GM12801 (cell line): Measurements from ENCODE around the gene SESN3.

Experiments
- TF ChIP-seq, protein P1 (sequence below): IDR thresholded peaks from one replicate; pipeline ENCODE4 v1.5.1; 2011; ENCODE audit warnings: control low read depth; ENCODE audit not compliant: insufficient read length; ENCODE audit errors: extremely low read depth

The SESN3 gene

DNA sequence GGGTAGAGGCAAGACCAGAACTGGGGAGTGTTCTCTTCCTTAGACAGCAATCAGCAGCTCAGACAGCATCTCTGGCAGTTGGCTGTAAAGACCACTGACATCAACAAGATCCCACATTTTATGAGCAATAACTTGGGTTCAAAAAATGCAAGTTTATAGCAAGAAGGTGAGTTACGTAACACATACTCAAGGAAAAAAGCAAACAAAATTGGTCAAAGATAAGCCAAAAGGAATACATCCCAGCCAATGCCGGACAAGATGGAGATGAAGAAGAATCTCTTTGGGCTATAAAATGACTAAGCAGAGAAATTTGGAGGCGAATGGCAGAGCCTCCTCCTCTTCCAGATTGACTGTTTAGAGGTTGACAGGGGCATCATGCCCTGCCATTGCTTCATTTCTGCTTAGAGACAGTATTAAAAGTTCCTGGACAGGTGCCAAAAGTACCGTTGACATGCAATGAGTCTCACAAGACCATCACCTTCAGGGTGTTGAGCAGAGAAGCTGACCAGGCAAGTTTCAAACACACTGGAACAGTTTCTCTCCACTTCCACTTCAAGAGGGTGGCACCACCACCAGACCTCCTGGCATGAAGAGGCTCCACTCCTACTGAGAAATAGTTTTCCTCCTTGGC is 85.5 kb downstream of the SESN3 start:
- TF ChIP-seq, protein P1, sequence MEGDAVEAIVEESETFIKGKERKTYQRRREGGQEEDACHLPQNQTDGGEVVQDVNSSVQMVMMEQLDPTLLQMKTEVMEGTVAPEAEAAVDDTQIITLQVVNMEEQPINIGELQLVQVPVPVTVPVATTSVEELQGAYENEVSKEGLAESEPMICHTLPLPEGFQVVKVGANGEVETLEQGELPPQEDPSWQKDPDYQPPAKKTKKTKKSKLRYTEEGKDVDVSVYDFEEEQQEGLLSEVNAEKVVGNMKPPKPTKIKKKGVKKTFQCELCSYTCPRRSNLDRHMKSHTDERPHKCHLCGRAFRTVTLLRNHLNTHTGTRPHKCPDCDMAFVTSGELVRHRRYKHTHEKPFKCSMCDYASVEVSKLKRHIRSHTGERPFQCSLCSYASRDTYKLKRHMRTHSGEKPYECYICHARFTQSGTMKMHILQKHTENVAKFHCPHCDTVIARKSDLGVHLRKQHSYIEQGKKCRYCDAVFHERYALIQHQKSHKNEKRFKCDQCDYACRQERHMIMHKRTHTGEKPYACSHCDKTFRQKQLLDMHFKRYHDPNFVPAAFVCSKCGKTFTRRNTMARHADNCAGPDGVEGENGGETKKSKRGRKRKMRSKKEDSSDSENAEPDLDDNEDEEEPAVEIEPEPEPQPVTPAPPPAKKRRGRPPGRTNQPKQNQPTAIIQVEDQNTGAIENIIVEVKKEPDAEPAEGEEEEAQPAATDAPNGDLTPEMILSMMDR = no peak

DNA sequence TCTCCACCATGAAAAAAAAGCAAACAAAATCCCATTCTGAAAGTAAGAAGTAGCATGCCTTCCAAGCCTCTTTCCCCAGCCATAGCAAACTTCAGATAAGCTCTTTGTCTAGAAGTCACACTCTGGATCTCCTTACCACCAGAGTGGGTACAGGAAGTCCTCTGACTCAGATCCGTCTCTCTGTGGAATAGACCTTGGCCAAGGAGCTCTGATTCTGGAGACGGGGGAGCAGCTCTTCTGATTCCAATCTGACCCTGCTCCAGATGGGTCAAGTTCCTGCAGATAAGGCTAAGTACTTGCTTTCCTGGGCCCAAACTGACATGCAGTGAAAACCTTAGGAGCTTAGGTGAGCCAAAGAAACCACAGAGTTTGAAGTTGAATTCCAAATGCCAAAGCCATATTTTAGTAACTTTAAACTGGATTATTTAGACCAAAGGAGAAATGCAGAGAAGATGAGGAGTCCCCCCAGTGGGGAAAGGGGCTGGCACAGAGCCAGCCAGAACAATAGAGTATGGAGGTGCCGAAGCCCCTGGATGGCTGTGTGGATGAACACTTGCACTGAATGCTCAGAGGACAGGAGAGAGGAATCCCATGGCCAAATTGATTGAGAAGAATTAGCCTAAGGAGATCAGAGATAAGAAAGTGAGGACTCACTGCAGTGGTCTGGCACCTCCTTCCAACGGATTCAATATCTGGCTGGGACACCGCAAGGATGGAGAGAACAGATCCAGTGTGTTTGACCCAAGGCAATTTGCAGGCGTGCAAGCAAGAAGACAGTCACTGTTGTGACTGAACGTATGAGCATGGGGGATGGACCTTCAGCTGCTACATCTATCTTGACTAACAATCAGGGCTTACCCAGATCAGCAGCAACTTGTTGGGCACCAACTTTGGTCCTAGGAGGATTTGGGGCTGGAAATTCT is 86.4 kb downstream of the SESN3 start:
- TF ChIP-seq, protein P1 = no peak

DNA sequence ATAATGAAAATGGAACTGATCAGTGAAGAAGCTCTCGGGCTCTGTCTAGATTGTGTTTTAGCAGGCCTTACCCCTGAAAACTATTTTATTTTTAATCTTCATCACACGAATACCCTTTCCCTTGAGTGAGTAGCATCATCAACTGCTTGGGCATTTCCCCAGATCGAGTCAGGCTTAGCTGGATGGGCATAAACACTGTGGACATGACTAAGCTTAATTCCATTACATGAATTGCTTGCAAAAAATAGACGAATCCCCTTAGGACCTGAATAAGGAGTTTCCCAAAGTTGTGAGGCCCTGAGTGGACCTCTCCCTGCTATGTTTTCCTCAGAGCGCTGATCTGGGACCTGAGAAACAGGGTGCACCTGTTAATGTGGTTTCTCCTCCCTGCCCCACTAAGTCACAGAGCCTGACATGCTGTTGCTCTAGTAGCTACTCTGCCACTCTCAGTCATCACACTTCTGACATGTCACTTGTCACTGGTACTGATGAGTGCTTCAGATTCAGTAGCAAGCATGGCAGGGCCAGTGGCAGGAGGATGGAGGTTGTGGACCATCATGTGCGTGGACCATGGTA is 87.8 kb downstream of the SESN3 start:
- TF ChIP-seq, protein P1 = no peak

DNA sequence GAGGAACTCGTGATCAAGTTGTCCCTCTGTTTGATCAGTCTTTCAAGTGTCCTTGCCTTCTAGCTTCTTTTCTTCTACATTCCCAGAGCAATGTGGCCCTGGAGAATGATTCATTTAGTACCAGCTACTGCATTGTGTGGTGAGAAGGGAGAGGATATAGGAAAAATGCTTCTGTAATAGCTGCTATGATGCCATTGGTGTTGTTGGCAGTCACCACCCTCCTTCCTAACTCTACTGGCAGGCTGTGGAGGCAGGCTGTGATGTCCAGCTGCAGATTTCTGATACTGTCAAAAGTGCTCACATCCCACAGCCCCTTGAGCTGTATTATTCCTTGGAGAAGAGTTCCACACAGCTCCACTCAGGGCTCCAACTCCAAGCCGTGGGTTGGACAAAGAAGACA is 88.6 kb downstream of the SESN3 start:
- TF ChIP-seq, protein P1 = no peak

DNA sequence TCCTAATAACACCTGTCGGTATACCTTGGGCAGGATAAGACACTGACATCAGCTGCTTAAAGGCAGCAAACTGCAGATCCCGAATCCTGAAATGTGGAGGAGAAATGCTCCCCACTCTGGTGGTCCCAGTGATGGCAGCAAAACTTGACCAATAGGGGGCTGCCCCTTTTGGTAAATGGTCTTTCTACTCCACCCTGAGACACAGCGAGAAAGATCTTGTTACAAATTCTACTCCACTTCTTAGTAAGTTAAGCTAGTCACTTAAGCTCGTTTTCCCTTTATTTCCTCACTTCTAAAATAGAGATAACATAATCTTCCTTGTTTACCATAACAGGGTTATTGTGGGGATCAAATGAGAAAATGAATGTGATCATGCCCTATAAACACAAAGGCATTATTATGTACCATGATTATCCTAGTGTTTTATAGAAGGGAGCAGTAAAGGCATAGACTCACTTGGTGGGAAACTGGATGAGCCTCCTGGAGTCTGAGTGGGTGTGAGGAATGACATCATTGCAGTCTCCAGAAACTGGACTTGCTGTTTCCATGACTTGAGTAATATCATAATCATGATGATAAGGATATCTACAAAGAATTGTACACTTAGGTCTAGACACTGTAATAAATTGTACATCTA is 90.5 kb downstream of the SESN3 start:
- TF ChIP-seq, protein P1 = no peak

DNA sequence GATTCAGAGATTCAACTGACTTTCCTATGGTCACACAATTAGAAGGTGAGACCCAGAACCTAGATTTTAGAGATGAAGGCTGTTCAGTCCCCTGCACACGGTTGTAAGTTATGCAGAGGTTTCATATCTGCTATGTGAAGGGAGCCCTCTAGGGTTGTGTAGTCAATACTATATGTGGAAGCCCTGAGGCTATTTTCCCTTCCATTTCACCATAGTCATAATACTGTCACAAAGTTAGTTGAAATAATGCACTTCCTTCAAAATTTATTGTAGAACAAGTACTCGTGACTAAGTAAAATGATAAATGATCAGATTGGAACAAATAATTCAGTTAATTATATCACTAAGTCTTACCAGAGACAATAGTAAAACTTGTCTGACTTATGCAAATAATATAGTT is 92.6 kb downstream of the SESN3 start:
- TF ChIP-seq, protein P1 = no peak

DNA sequence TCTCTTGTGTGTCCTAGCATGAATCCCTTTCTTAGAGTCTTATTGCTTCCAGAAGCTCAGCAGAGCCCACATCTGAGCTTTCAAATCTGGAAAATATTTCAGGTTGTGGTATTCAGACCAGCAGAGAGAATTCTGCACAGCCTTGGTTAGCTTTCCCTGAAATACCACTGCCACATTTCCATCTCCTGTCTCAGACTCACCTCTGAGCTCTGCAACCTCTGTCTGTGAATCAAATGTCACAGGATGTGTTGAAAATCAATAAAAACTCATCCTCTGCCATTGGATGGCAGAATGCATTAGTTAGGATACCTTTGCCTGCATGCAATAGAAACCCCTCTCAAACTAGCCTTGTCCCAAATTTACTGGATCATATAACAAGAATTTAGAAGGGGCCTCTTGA is 93.7 kb downstream of the SESN3 start:
- TF ChIP-seq, protein P1 = no peak
